ENCODE results near the gene ACVRL1. TPM values are rescaled to one million over a fixed set of nuclear protein-coding genes. Genes with fewer than 3 reads are reported as not detected.

ACVRL1 gene
- total RNA-seq (2022) (not detected in 2 replicates), Bru-seq, nascent RNA (percentile 7 among the genes with signal in this experiment), BruChase-seq, experiment 1, labeled RNA remaining after a 6-hour chase (not detected), BruChase-seq, experiment 2, labeled RNA remaining after a 2-hour chase (not detected)
- long read RNA-seq = 0 reads

GRCh38 chr12:51907083-51907855 lies at the start of gene ACVRL1:
Gene ACVRL1 (plus strand): TSS chr12:51907504. CDS start chr12:51912475, 4,971 bp downstream.
- DNase-seq (ENCODE audit: unreplicated experiment) = no peak
- no peaks in the 10 kb centered on the region for H3K27me3 Mint-ChIP-seq (ENCODE audit: insufficient read depth, unreplicated experiment)
- ChIA-PET POLR2A (no interaction called here), CTCF (interaction anchor here (0.6 kb wide), 3 partner anchors 13 to 439 kb away, joined by 3 read pairs; no protein-coding TSS in a partner anchor)
- BruUV-seq (replicated peaks) = no TSS peak
- peaks cover 13% of the 10 kb centered on the region for H3K4me1 Mint-ChIP-seq (ENCODE audit: insufficient read depth, unreplicated experiment)
- no peaks in the 10 kb centered on the region for H3K9me3 Mint-ChIP-seq (ENCODE audit: unreplicated experiment)
- H3K4me3 Mint-ChIP-seq (ENCODE audit: unreplicated experiment) = no peak within 1 kb of the TSS
- intact Hi-C loops (cut with micrococcal nuclease) = no loop called here
- no peak within 1 kb of the TSS for H3K27ac Mint-ChIP-seq (ENCODE audit: low read depth, unreplicated experiment)
- H3K36me3 Mint-ChIP-seq (ENCODE audit: insufficient read depth, unreplicated experiment) = no peaks in the 10 kb centered on the region
- TF ChIP-seq, protein P1, sequence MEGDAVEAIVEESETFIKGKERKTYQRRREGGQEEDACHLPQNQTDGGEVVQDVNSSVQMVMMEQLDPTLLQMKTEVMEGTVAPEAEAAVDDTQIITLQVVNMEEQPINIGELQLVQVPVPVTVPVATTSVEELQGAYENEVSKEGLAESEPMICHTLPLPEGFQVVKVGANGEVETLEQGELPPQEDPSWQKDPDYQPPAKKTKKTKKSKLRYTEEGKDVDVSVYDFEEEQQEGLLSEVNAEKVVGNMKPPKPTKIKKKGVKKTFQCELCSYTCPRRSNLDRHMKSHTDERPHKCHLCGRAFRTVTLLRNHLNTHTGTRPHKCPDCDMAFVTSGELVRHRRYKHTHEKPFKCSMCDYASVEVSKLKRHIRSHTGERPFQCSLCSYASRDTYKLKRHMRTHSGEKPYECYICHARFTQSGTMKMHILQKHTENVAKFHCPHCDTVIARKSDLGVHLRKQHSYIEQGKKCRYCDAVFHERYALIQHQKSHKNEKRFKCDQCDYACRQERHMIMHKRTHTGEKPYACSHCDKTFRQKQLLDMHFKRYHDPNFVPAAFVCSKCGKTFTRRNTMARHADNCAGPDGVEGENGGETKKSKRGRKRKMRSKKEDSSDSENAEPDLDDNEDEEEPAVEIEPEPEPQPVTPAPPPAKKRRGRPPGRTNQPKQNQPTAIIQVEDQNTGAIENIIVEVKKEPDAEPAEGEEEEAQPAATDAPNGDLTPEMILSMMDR (IDR thresholded peaks at IDR 0.05; ENCODE audit: unreplicated experiment) = no peak

DNA sequence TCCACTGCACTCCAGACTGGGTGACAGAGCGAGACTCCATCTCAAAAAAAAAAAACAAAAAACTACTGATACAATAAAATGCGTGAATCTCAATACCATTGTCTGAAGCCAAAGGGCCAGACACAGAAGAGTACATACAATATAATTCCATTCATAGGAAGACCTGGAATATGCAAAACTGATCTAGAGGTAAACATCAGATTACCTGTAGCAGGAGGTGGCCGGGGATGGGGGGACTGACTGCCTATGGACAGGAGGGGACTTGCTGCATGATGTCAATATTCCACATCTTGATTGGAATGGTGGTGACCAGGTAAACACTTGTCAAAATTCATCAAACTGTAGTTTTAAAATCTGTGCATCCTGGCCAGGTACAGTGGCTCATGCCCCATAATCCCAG lies 46.3 kb upstream of the ACVRL1 start:
- no peak for DNase-seq (ENCODE audit: unreplicated experiment)
- CTCF ChIA-PET = interaction anchor here (1.1 to 1.5 kb wide), 2 partner anchors 14 to 439 kb away, joined by 3 to 6 read pairs; no protein-coding TSS in a partner anchor
- H3K27ac Mint-ChIP-seq (ENCODE audit: low read depth, unreplicated experiment) = no peak overlapping the region
- peaks cover 18% of the 10 kb centered on the region for H3K27me3 Mint-ChIP-seq (ENCODE audit: insufficient read depth, unreplicated experiment)
- TF ChIP-seq, protein P1 (IDR thresholded peaks at IDR 0.05; ENCODE audit: unreplicated experiment) = no peak
- H3K4me3 Mint-ChIP-seq (ENCODE audit: unreplicated experiment) = no peak overlapping the region
- POLR2A ChIA-PET = interaction anchor here (0.6 kb wide), 1 partner anchor 13 kb away, joined by 3 read pairs; no protein-coding TSS in a partner anchor
- H3K9me3 Mint-ChIP-seq (ENCODE audit: unreplicated experiment) = no peaks in the 10 kb centered on the region
- no TSS peak for BruUV-seq (replicated peaks)
- H3K36me3 Mint-ChIP-seq (ENCODE audit: insufficient read depth, unreplicated experiment) = no peaks in the 10 kb centered on the region
- intact Hi-C loops (cut with micrococcal nuclease) = no loop called here
- H3K4me1 Mint-ChIP-seq (ENCODE audit: insufficient read depth, unreplicated experiment) = no peaks in the 10 kb centered on the region

- Mint-ChIP-seq H3K36me3 (ENCODE audit: insufficient read depth, unreplicated experiment) (no peaks in the 10 kb centered on the region), H3K27me3 (ENCODE audit: insufficient read depth, unreplicated experiment) (no peaks in the 10 kb centered on the region), H3K4me1 (ENCODE audit: insufficient read depth, unreplicated experiment) (no peaks in the 10 kb centered on the region), H3K27ac (ENCODE audit: low read depth, unreplicated experiment) (no peak overlapping the region), H3K9me3 (ENCODE audit: unreplicated experiment) (no peaks in the 10 kb centered on the region), H3K4me3 (ENCODE audit: unreplicated experiment) (no peak overlapping the region)
- intact Hi-C loops (cut with micrococcal nuclease) = no loop called here
- CTCF ChIA-PET = interaction anchor here (0.6 to 1.4 kb wide), 5 partner anchors 11 to 829 kb away, joined by 3 to 4 read pairs (median 3); no protein-coding TSS in a partner anchor
- no peak for DNase-seq (ENCODE audit: unreplicated experiment)
- no TSS peak for BruUV-seq (replicated peaks)
- TF ChIP-seq, protein P1 (IDR thresholded peaks at IDR 0.05; ENCODE audit: unreplicated experiment) = no peak
- POLR2A ChIA-PET = no interaction called here
Measured at GRCh38 chr12:51862947-51863346, 44.4 kb upstream of the ACVRL1 start.

- TF ChIP-seq, protein P1 (IDR thresholded peaks at IDR 0.05; ENCODE audit: unreplicated experiment) = no peak
- no peak for DNase-seq (ENCODE audit: unreplicated experiment)
- Mint-ChIP-seq H3K4me1 (ENCODE audit: insufficient read depth, unreplicated experiment) (no peaks in the 10 kb centered on the region), H3K9me3 (ENCODE audit: unreplicated experiment) (no peaks in the 10 kb centered on the region), H3K4me3 (ENCODE audit: unreplicated experiment) (no peak overlapping the region), H3K27me3 (ENCODE audit: insufficient read depth, unreplicated experiment) (no peaks in the 10 kb centered on the region), H3K36me3 (ENCODE audit: insufficient read depth, unreplicated experiment) (no peaks in the 10 kb centered on the region), H3K27ac (ENCODE audit: low read depth, unreplicated experiment) (no peak overlapping the region)
- ChIA-PET POLR2A (no interaction called here), CTCF (interaction anchor here (0.5 to 1.6 kb wide), 9 partner anchors 10 to 850 kb away, joined by 3 to 6 read pairs (median 3); no protein-coding TSS in a partner anchor)
- no TSS peak for BruUV-seq (replicated peaks)
- intact Hi-C loops (cut with micrococcal nuclease) = no loop called here
Measured at GRCh38 chr12:51863363-51863932, 43.9 kb upstream of the ACVRL1 start.
